GM23338 (cell line): ENCODE measurements around the gene GOSR1. TPM values are rescaled to one million over a fixed set of nuclear protein-coding genes. Genes with fewer than 3 reads are reported as not detected.

Experiments used
- ATAC-seq: fragments of 200-7000 bp; cut with Tn5 transposase; 3 replicates; pipeline ENCODE4 v1.9.1; 2020
- DNase-seq: peaks from one replicate; pipeline ENCODE4 v3.0.0-alpha.2; 2015; ENCODE audit warnings: low spot score
- H2AFZ ChIP-seq: fragments of 200-600 bp; sonication (generic); 2 replicates; pipeline ENCODE4 v1.8.0; 2016; ENCODE audit warnings: antibody characterized with exemption, mild to moderate bottlenecking, moderate library complexity
- H3F3A ChIP-seq: fragments of 200-600 bp; sonication (generic); replicated peaks from 2 replicates; pipeline ENCODE4 v1.8.0; 2017; ENCODE audit warnings: antibody characterized with exemption, mixed run types, low read depth
- H3K27ac ChIP-seq: fragments of 200-600 bp; sonication (generic); 2 replicates; pipeline ENCODE4 v1.6.1; 2016; ENCODE audit warnings: low read depth
- H3K27me3 ChIP-seq: fragments of 200-600 bp; sonication (generic); 2 replicates; pipeline ENCODE4 v1.8.0; 2016; ENCODE audit warnings: mild to moderate bottlenecking, mixed run types, moderate library complexity; ENCODE audit not compliant: insufficient read depth
- H3K36me3 ChIP-seq: fragments of 200-600 bp; sonication (generic); 2 replicates; pipeline ENCODE4 v1.8.0; 2016; ENCODE audit warnings: mild to moderate bottlenecking; ENCODE audit not compliant: insufficient read depth
- H3K4me1 ChIP-seq: fragments of 200-600 bp; sonication (generic); 2 replicates; pipeline ENCODE4 v1.8.0; 2016; ENCODE audit warnings: mild to moderate bottlenecking, moderate library complexity; ENCODE audit not compliant: insufficient read depth
- H3K4me2 ChIP-seq: fragments of 200-600 bp; sonication (generic); 2 replicates; pipeline ENCODE4 v1.7.1; 2017; ENCODE audit warnings: mixed run types
- H3K4me3 ChIP-seq: fragments of 200-600 bp; sonication (generic); 2 replicates; pipeline ENCODE4 v1.6.1; 2016; ENCODE audit warnings: mixed run types
- H3K79me2 ChIP-seq: fragments of 200-600 bp; sonication (generic); replicated peaks from 2 replicates; pipeline ENCODE4 v1.8.0; 2017; ENCODE audit warnings: mild to moderate bottlenecking; ENCODE audit not compliant: insufficient read depth
- H3K9me2 ChIP-seq: fragments of 200-600 bp; sonication (generic); 2 replicates; pipeline ENCODE4 v1.8.0; 2017; ENCODE audit not compliant: insufficient read depth
- H4K20me1 ChIP-seq: fragments of 200-600 bp; sonication (generic); replicated peaks from 2 replicates; pipeline ENCODE4 v1.8.0; 2017; ENCODE audit warnings: mild to moderate bottlenecking; ENCODE audit not compliant: insufficient read depth
- H3K27ac Mint-ChIP-seq: 2 replicates; pipeline ENCODE4 v1.8.0; 2020; ENCODE audit warnings: inconsistent platforms, mild to moderate bottlenecking, moderate library complexity, mixed read lengths
- H3K27me3 Mint-ChIP-seq: 3 replicates; pipeline ENCODE4 v1.8.0; 2022; ENCODE audit warnings: low read depth, mild to moderate bottlenecking, moderate library complexity, mixed read lengths, inconsistent platforms; ENCODE audit not compliant: insufficient read depth, poor library complexity
- H3K36me3 Mint-ChIP-seq: 3 replicates; pipeline ENCODE4 v1.8.0; 2021; ENCODE audit warnings: low read depth, mild to moderate bottlenecking, inconsistent platforms, moderate library complexity, mixed read lengths
- H3K4me1 Mint-ChIP-seq: 3 replicates; pipeline ENCODE4 v1.8.0; 2020; ENCODE audit warnings: mild to moderate bottlenecking, inconsistent platforms, mixed read lengths
- H3K4me3 Mint-ChIP-seq: 3 replicates; pipeline ENCODE4 v1.8.0; 2021; ENCODE audit warnings: moderate library complexity, mild to moderate bottlenecking, inconsistent platforms, mixed read lengths
- H3K9me3 Mint-ChIP-seq: 3 replicates; pipeline ENCODE4 v1.8.0; 2020; ENCODE audit warnings: moderate library complexity, mild to moderate bottlenecking, inconsistent platforms, mixed read lengths
- CREB1 ChIP-seq: fragments of 250-450 bp; sonication (Bioruptor Pico); IDR thresholded peaks from 2 replicates; pipeline ENCODE4 v1.5.0; 2020; ENCODE audit warnings: low read depth, mild to moderate bottlenecking, moderate library complexity
- CTCF ChIP-seq, 2 experiments: fragments of 200-600 bp in 1 of 2; sonication (generic) in 1 of 2; conservative IDR thresholded peaks; 2 replicates each; pipeline versions ENCODE4 v1.5.1 to v1.6.1; 2016 to 2017; ENCODE audit warnings: antibody characterized with exemption in 2 of 2, low read depth in 2 of 2, mild to moderate bottlenecking in 2 of 2, moderate library complexity in 1 of 2
- ETS1 ChIP-seq: IDR thresholded peaks from 2 replicates; pipeline ENCODE4 v1.6.1; 2016; ENCODE audit warnings: antibody characterized with exemption
- EZH2 ChIP-seq: fragments of 200-600 bp; sonication (generic); IDR thresholded peaks from one replicate; pipeline ENCODE4 v1.8.0; 2017; ENCODE audit warnings: antibody characterized with exemption, mild to moderate bottlenecking, low read depth; ENCODE audit not compliant: unreplicated experiment
- JUNB ChIP-seq: IDR thresholded peaks from one replicate; pipeline ENCODE4 v1.6.1; 2016; ENCODE audit warnings: antibody characterized with exemption; ENCODE audit not compliant: unreplicated experiment
- NANOG ChIP-seq: IDR thresholded peaks from 2 replicates; pipeline ENCODE4 v1.6.1; 2016; ENCODE audit warnings: antibody characterized with exemption, borderline replicate concordance
- POLR2AphosphoS5 ChIP-seq: IDR thresholded peaks from 2 replicates; pipeline ENCODE4 v1.6.1; 2016; ENCODE audit warnings: antibody characterized with exemption, low read depth
- STAT1 ChIP-seq: IDR thresholded peaks from one replicate; pipeline ENCODE4 v1.6.1; 2016; ENCODE audit warnings: antibody characterized with exemption; ENCODE audit not compliant: unreplicated experiment
- ZNF114 ChIP-seq: fragments of 250-450 bp; sonication (Bioruptor Pico); IDR thresholded peaks from 2 replicates; pipeline ENCODE4 v1.5.0; 2020; ENCODE audit warnings: mild to moderate bottlenecking, moderate library complexity
- ZNF331 ChIP-seq: fragments of 250-450 bp; sonication (Bioruptor Pico); IDR thresholded peaks from 2 replicates; pipeline ENCODE4 v1.5.0; 2020; ENCODE audit warnings: low read depth, mild to moderate bottlenecking, moderate library complexity
- polyA plus RNA-seq: library from polyadenylated mRNA; unstranded; fragments of >200 nt; fragmentation: Nextera tagmentation; extraction: Ambion mirVana; gene quantifications from 2 replicates; pipeline ENCODE4 v1.2.1, GENCODE V29; 2016
- total RNA-seq: library from RNA; depleted of rRNA; stranded (reverse); fragments of >200 nt; shearing (Covaris generic); gene quantifications from 2 replicates; pipeline ENCODE4 v1.2.3, GENCODE V29; 2014
- TF ChIP-seq, protein P1 (sequence below): IDR thresholded peaks from one replicate; pipeline ENCODE4 v1.6.1; 2018; ENCODE audit warnings: antibody characterized with exemption; ENCODE audit not compliant: unreplicated experiment

GOSR1 gene
- total and polyA plus RNA-seq, 2 experiments from 2014 or later, result 33.4 to 74.1 TPM

- TF ChIP-seq CTCF (conservative IDR thresholded peaks at IDR 0.05; ENCODE audit: low read depth in 2 of 2) (no peak), CREB1 (CRISPR knock-in tag) (no peak), POLR2AphosphoS5 (no peak), STAT1 (no peak), EZH2 (no peak)
- TF ChIP-seq, protein P1, sequence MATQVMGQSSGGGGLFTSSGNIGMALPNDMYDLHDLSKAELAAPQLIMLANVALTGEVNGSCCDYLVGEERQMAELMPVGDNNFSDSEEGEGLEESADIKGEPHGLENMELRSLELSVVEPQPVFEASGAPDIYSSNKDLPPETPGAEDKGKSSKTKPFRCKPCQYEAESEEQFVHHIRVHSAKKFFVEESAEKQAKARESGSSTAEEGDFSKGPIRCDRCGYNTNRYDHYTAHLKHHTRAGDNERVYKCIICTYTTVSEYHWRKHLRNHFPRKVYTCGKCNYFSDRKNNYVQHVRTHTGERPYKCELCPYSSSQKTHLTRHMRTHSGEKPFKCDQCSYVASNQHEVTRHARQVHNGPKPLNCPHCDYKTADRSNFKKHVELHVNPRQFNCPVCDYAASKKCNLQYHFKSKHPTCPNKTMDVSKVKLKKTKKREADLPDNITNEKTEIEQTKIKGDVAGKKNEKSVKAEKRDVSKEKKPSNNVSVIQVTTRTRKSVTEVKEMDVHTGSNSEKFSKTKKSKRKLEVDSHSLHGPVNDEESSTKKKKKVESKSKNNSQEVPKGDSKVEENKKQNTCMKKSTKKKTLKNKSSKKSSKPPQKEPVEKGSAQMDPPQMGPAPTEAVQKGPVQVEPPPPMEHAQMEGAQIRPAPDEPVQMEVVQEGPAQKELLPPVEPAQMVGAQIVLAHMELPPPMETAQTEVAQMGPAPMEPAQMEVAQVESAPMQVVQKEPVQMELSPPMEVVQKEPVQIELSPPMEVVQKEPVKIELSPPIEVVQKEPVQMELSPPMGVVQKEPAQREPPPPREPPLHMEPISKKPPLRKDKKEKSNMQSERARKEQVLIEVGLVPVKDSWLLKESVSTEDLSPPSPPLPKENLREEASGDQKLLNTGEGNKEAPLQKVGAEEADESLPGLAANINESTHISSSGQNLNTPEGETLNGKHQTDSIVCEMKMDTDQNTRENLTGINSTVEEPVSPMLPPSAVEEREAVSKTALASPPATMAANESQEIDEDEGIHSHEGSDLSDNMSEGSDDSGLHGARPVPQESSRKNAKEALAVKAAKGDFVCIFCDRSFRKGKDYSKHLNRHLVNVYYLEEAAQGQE, result no peak
Measured at GRCh38 chr17:30472238-30472890, 4.8 kb upstream of the GOSR1 start (continued).

GRCh38 chr17:30475206-30475605, 2.0 kb upstream of the GOSR1 start:
- no peaks in the 10 kb centered on the region for H3K9me2 ChIP-seq
- H3K4me2 ChIP-seq, result no peak overlapping the region
- no peaks in the 10 kb centered on the region for H4K20me1 ChIP-seq
- 0 out of 2 replicates have a peak, but pooled peaks cover 3% of the 10 kb centered on the region for H3F3A ChIP-seq
- ATAC-seq (no peak), DNase-seq (no peak)
- Mint-ChIP-seq H3K4me1 (peaks cover 12% of the 10 kb centered on the region; the same call in 2 of the 3 replicates), H3K36me3 (no peaks in the 10 kb centered on the region), H3K27ac (no peak overlapping the region), H3K27me3 (peaks cover 4% of the 10 kb centered on the region), H3K9me3 (no peaks in the 10 kb centered on the region), H3K4me3 (no peak overlapping the region)
- no peak overlapping the region for H3K27ac ChIP-seq
- no peak overlapping the region for H2AFZ ChIP-seq
- no peaks in the 10 kb centered on the region for H3K27me3 ChIP-seq
- H3K4me3 ChIP-seq, result no peak overlapping the region
- H3K4me1 ChIP-seq, result no peaks in the 10 kb centered on the region
- H3K79me2 ChIP-seq, result peaks cover 26% of the 10 kb centered on the region
- no peaks in the 10 kb centered on the region for H3K36me3 ChIP-seq
- no peak for TF ChIP-seq STAT1
- no peak for TF ChIP-seq EZH2
- no peak for TF ChIP-seq CREB1 (CRISPR knock-in tag)
- no peak for TF ChIP-seq ZNF114 (CRISPR knock-in tag)
- TF ChIP-seq JUNB, result no peak
- TF ChIP-seq ZNF331 (CRISPR knock-in tag), result no peak
- TF ChIP-seq, protein P1, result no peak
- TF ChIP-seq CTCF (conservative IDR thresholded peaks at IDR 0.05; ENCODE audit: low read depth in 2 of 2), result no peak
- TF ChIP-seq ETS1, result no peak
- no peak for TF ChIP-seq NANOG
- no peak for TF ChIP-seq POLR2AphosphoS5
